GM10266 (cell line): Measurements from ENCODE around the gene ADISSP.

Source experiments
- DNase-seq: peaks from one replicate; pipeline ENCODE4 v3.0.0; 2012; ENCODE audit errors: extremely low spot score
- TF ChIP-seq, protein P1 (sequence below): IDR thresholded peaks from 2 replicates; pipeline ENCODE4 v1.5.1; 2012; ENCODE audit warnings: mild to moderate bottlenecking, low read depth; ENCODE audit not compliant: control insufficient read depth, insufficient read depth; ENCODE audit errors: missing control alignments

Gene ADISSP

DNA sequence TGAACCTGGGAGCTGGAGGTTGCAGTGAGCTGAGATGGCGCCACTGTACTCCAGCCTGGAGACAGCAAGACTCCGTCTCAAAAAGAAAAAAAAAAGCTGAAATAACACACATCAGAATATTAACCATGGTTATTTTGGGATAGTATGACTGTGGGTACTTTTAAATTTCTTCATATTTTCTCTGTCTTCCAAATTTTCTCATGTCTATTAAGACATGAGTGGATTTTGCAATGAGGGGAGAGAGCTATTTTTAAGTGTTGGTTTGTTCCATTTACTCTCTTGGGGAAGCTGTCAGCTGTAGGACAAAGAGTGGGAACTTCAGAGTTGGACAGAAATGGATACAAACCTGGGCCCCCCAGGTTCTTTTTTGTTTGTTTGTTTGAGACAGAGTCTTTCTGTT is 10.3 kb downstream of the ADISSP start:
- TF ChIP-seq, protein P1, sequence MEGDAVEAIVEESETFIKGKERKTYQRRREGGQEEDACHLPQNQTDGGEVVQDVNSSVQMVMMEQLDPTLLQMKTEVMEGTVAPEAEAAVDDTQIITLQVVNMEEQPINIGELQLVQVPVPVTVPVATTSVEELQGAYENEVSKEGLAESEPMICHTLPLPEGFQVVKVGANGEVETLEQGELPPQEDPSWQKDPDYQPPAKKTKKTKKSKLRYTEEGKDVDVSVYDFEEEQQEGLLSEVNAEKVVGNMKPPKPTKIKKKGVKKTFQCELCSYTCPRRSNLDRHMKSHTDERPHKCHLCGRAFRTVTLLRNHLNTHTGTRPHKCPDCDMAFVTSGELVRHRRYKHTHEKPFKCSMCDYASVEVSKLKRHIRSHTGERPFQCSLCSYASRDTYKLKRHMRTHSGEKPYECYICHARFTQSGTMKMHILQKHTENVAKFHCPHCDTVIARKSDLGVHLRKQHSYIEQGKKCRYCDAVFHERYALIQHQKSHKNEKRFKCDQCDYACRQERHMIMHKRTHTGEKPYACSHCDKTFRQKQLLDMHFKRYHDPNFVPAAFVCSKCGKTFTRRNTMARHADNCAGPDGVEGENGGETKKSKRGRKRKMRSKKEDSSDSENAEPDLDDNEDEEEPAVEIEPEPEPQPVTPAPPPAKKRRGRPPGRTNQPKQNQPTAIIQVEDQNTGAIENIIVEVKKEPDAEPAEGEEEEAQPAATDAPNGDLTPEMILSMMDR = no peak
- DNase-seq = no peak

DNA sequence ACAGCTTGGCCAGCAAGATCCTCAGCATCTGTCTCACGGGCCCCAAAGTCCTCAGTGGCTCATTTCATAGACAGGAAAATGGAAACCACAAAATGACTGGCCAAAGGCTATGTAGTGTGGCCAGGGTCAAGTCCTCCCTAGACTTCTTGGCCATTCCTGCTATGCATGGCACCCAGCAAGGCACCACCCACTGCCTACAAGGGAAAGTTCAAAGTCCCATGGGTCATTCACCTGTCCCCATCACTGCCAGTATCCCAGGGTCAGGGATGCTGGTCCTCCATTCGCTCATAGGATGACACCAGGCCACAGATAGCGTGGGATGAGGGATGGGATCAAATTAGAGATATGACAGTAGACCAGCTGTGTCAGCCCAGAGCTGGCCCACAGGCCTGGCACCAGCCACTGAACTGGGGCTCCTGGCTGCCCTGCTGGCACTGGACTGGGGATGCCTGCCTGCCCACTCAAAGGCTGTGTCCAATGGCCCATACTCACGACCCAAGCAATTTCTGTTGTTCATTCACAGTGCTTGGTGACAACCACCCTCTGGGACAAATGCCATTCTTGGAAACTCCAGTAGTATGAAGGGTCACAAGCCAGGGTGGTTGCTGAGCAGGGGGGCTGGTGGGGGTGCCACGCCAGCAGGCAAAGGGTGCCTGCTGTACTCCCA is 11.6 kb downstream of the ADISSP start:
- no peak for DNase-seq
- TF ChIP-seq, protein P1 = no peak

GRCh38 chr20:3755269-3755668 is 12.3 kb downstream of the ADISSP start:
- DNase-seq = no peak
- TF ChIP-seq, protein P1 = no peak

DNA sequence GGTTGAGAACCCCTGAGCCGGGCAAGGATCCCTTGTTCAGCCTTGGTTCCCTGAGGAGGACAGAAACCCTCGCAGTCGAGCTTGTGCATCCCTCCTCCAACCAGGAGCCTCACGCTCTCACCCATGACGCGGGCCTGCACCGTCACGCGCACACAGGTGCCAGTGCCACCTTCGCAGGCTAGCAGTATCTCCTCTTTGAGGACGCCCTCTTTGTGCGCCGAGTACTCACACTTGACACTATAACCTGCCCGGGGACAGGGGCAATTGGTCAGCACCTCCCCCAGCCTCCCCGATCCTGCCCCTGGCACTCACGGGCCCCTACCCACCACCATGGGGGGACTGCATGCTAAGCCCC is 13.3 kb downstream of the ADISSP start:
- TF ChIP-seq, protein P1 = no peak
- DNase-seq = no peak

DNA sequence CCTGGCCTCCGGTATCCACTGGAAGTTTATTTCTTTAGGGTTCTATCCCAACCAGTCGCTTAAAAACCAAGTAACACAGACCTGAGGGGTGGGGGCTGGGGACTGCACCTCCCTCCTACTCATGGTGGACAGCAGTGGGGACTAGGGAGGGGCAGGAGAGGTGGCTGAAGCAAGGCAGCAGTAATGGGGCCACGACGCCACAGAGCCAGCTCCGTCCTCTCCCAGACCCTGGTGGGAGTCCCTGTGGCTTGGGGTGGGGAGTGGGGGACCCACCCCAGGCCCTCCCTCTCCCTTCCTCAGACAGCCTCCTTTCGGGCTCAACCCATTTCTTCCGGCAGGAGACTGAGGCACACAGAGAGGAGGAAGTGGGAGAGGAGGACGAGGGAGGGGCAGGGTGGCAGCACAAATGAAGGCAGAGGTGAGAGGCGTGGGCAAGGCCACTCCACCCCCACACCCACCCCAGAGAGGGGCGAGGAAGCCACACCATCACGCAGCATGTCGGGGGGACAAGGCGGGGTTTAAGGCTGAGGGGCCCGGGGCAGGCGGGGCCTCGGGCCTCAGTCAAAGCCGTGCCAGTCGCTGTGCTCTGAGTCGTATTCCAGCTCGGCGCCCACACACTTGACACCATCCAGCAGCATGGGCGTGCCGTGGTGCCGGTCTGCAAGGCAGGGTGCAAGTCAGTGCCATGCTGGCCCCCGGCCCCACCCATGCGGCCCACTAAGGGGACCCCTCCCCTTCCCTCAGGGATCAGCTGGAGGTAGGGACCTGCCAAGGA is 13.9 kb downstream of the ADISSP start:
- TF ChIP-seq, protein P1 = no peak
- DNase-seq = no peak

DNA sequence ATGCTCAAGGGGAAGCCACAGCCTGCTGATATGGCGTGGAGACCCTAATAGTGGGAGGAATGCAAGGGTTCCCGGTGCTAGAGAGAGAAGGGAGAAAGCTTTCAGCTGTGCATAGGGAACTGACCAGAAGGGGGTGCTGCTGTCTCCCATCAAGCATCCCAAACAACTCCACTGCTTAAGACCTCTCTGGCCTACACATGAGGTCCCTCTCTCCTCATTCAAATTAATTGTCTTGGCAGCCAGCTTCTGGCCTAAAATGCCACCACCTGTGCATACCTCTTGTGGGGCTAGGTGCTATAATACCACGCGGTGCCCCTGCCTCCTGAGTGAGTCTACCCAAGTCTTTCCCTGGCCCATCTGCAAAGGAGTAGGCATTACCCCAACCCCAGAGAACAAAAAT is 14.5 kb downstream of the ADISSP start:
- DNase-seq = peak; percentile 87
- TF ChIP-seq, protein P1 = peak; percentile 74

GRCh38 chr20:3752386-3752759 is 15.2 kb downstream of the ADISSP start:
- DNase-seq = no peak
- TF ChIP-seq, protein P1 = no peak
